Measurements from ENCODE around the gene OR14A2. TPM values are rescaled to one million over a fixed set of nuclear protein-coding genes. Genes with fewer than 3 reads are reported as not detected.

OR14A2 gene
- total and polyA plus RNA-seq, 2 of the 4 experiments (the other 2 are of a cell fraction), result not detected

- H3K4me3 ChIP-seq (ENCODE audit: insufficient read depth, low read depth, low read length), result no peak overlapping the region
- POLR2A ChIA-PET (ENCODE audit: unreplicated experiment), result no interaction called here
- no peak overlapping the region for H2AFZ ChIP-seq (replicated peaks; ENCODE audit: low read length, poor library complexity)
- in situ Hi-C loops (cut with MboI; ENCODE audit: low sequenced_read_pairs) (no loop called here), dilution Hi-C loops (cut with HindIII; ENCODE audit: low sequenced_read_pairs, unreplicated experiment) (no loop called here), intact Hi-C loops (cut with micrococcal nuclease) (loop anchor here (1.0 kb wide), 1 partner anchor 14 kb away; no protein-coding TSS in a partner anchor)
- ATAC-seq (ENCODE audit: low read depth) (no peak), DNase-seq (peak; percentile 21)
- H3K9me1 ChIP-seq (ENCODE audit: insufficient read depth, low read length), result no peaks in the 10 kb centered on the region
- no peak overlapping the region for H2AK5ac ChIP-seq (ENCODE audit: low read depth, low read length)
- no peak overlapping the region for H4K91ac ChIP-seq (ENCODE audit: insufficient read depth, low read depth, low read length)
- no peak overlapping the region for H3K23ac ChIP-seq (ENCODE audit: low read depth, low read length)
- H3K4ac ChIP-seq (ENCODE audit: low read depth, low read length), result no peak overlapping the region
- no TSS peak for BruUV-seq (replicated peaks)
- H2BK15ac ChIP-seq (ENCODE audit: low read depth, low read length), result no peak overlapping the region
- peaks cover 14% of the 10 kb centered on the region for H3K9me3 ChIP-seq (ENCODE audit: control insufficient read depth, insufficient read depth, low read length)
- H3K56ac ChIP-seq (ENCODE audit: extremely low read depth, insufficient read depth, low read length), result no peak overlapping the region
- no peak overlapping the region for H3K27ac ChIP-seq (ENCODE audit: insufficient read depth, low read length)
- no peak overlapping the region for H3K9ac ChIP-seq (ENCODE audit: low read depth, low read length)
- no peak overlapping the region for H2BK120ac ChIP-seq (ENCODE audit: low read depth, low read length)
- H4K20me1 ChIP-seq (ENCODE audit: insufficient read depth, low read length), result no peaks in the 10 kb centered on the region
- H3K36me3 ChIP-seq (ENCODE audit: control insufficient read depth, insufficient read depth, low read length), result no peaks in the 10 kb centered on the region
- H3K27me3 ChIP-seq (ENCODE audit: control insufficient read depth, insufficient read depth, low read length), result no peaks in the 10 kb centered on the region
- H3K18ac ChIP-seq (ENCODE audit: low read depth, low read length), result no peak overlapping the region
- no CpG with 5 or more reads among the region's 2 CpGs for WGBS, 2 experiments (ENCODE audit: extremely low coverage in 2 of 2, insufficient read length in 1 of 2)
- no peak overlapping the region for H3K4me2 ChIP-seq (ENCODE audit: low read depth, low read length)
- no peaks in the 10 kb centered on the region; the same call in 1 of the 2 replicates for H3K4me1 ChIP-seq (ENCODE audit: control insufficient read depth, insufficient read depth, low read length)
- CTCF ChIA-PET, result no interaction called here
- peak overlapping the region; percentile 46 for H2BK5ac ChIP-seq (ENCODE audit: low read depth, low read length, poor library complexity, severe bottlenecking)
- H3K14ac ChIP-seq (replicated peaks; ENCODE audit: low read depth, low read length), result no peak overlapping the region
- H3K79me1 ChIP-seq (ENCODE audit: low read depth in 1 of 2, low read length in 2 of 2), result no peaks in the 10 kb centered on the region
- TF ChIP-seq CHD1 (IDR thresholded peaks at IDR 0.05; ENCODE audit: low read depth, low read length) (no peak), FOS (IDR thresholded peaks at IDR 0.05; ENCODE audit: low read depth, low read length) (no peak), MAFK (IDR thresholded peaks at IDR 0.05; ENCODE audit: low read depth, low read length) (no peak)
- TF ChIP-seq, protein P1, sequence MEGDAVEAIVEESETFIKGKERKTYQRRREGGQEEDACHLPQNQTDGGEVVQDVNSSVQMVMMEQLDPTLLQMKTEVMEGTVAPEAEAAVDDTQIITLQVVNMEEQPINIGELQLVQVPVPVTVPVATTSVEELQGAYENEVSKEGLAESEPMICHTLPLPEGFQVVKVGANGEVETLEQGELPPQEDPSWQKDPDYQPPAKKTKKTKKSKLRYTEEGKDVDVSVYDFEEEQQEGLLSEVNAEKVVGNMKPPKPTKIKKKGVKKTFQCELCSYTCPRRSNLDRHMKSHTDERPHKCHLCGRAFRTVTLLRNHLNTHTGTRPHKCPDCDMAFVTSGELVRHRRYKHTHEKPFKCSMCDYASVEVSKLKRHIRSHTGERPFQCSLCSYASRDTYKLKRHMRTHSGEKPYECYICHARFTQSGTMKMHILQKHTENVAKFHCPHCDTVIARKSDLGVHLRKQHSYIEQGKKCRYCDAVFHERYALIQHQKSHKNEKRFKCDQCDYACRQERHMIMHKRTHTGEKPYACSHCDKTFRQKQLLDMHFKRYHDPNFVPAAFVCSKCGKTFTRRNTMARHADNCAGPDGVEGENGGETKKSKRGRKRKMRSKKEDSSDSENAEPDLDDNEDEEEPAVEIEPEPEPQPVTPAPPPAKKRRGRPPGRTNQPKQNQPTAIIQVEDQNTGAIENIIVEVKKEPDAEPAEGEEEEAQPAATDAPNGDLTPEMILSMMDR (conservative IDR thresholded peaks at IDR 0.05; ENCODE audit: low read depth, low read length), result no peak
- H4K5ac ChIP-seq (ENCODE audit: low read depth, low read length), result no peak overlapping the region
- no peak overlapping the region for H2BK20ac ChIP-seq (ENCODE audit: low read depth, low read length)
- H2AK9ac ChIP-seq (replicated peaks; ENCODE audit: low read depth, low read length, poor library complexity), result no peak overlapping the region
- no peak overlapping the region for H4K8ac ChIP-seq (ENCODE audit: low read depth in 2 of 2, low read length in 2 of 2)
Measured at GRCh38 chr1:247740721-247741120, 7.2 kb downstream of the OR14A2 start.

All from IMR-90 (cell line).